ENCODE results near the gene CLDN5.

The CLDN5 gene

DNA sequence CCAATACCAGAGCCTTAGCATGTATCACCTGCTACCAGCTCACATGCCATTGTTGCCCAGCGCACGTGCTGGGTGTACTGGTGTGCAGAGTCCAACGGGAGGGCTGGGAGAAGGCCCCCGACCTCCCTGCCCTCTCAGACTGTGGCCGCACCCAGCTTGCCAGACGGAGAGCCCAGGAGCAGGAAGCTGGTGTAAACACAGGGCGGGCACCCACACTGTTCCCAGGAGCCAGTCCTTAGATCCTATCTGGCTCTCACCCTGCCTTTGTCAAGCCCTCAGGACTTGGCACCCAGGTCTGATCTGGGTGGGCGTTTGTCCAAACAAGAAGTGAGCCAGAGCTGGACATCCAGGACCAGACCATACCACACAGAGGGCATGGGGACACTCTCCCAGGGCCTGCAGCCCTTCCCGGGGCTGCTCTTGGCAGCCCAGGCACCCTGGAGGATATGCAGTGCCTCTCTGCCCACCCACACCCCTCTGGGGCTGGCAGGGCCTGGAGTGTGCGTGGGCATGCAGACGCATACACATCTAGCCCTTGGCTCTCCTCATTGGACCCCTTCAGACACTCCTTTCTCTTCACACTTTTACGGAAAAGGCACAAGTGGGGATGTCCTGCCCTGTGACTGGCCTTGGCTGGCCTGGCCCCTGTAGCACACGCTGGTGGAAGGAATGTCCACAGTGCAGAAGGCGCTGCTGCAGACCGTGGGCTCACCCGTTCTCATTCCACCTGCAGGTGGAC is 19.9 kb upstream of the CLDN5 start:
- H3K27me3 Mint-ChIP-seq (ENCODE audit: low read depth, poor library complexity), result peaks cover 34% of the 10 kb centered on the region
- no peak for DNase-seq
- no peaks in the 10 kb centered on the region for H3K9me3 Mint-ChIP-seq
- no peak for TF ChIP-seq CTCF (IDR thresholded peaks at IDR 0.05)
- peak overlapping the region; percentile 33 for H3K27ac Mint-ChIP-seq
- no peak overlapping the region for H3K4me3 Mint-ChIP-seq
- no peaks in the 10 kb centered on the region for H3K4me1 Mint-ChIP-seq
- no peaks in the 10 kb centered on the region for H3K36me3 Mint-ChIP-seq (ENCODE audit: low read depth)

DNA sequence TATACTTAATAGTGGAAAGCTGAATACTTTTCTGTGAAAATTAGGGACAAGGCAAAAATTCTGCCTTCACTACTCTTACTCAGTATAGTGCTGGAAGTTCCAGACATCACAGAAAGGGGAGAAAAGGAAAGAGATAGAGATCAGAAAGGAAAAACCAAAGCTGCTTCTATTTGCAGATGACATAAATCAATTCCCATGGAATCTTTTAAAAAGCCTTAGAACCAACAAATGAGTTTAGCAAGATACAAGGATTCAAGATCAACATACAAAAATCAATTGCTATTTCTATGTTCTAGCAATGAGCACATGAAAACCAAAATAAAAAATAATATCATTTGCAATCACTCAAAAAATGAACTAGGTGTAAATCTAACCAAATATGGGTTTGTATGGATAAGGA is 16.2 kb upstream of the CLDN5 start:
- H3K4me3 Mint-ChIP-seq, result no peak overlapping the region
- no peaks in the 10 kb centered on the region for H3K4me1 Mint-ChIP-seq
- H3K27me3 Mint-ChIP-seq (ENCODE audit: low read depth, poor library complexity), result peaks cover 35% of the 10 kb centered on the region
- H3K27ac Mint-ChIP-seq, result no peak overlapping the region
- H3K9me3 Mint-ChIP-seq, result no peaks in the 10 kb centered on the region
- no peak for TF ChIP-seq CTCF (IDR thresholded peaks at IDR 0.05)
- DNase-seq, result no peak
- no peaks in the 10 kb centered on the region for H3K36me3 Mint-ChIP-seq (ENCODE audit: low read depth)

GRCh38 chr22:19537941-19538488 is 13.8 kb upstream of the CLDN5 start:
- DNase-seq, result no peak
- H3K27ac Mint-ChIP-seq, result no peak overlapping the region
- no peaks in the 10 kb centered on the region for H3K9me3 Mint-ChIP-seq
- peaks cover 30% of the 10 kb centered on the region for H3K27me3 Mint-ChIP-seq (ENCODE audit: low read depth, poor library complexity)
- no peak for TF ChIP-seq CTCF (IDR thresholded peaks at IDR 0.05)
- no peaks in the 10 kb centered on the region for H3K36me3 Mint-ChIP-seq (ENCODE audit: low read depth)
- no peaks in the 10 kb centered on the region for H3K4me1 Mint-ChIP-seq
- H3K4me3 Mint-ChIP-seq, result no peak overlapping the region

- no peaks in the 10 kb centered on the region for H3K4me1 Mint-ChIP-seq
- no peaks in the 10 kb centered on the region for H3K9me3 Mint-ChIP-seq
- no peak for TF ChIP-seq CTCF (IDR thresholded peaks at IDR 0.05)
- no peaks in the 10 kb centered on the region for H3K36me3 Mint-ChIP-seq (ENCODE audit: low read depth)
- H3K4me3 Mint-ChIP-seq, result no peak overlapping the region
- H3K27me3 Mint-ChIP-seq (ENCODE audit: low read depth, poor library complexity), result peaks cover 31% of the 10 kb centered on the region
- DNase-seq, result no peak
- H3K27ac Mint-ChIP-seq, result no peak overlapping the region
These were observed 12.4 kb upstream of the CLDN5 start for GRCh38 chr22:19536564-19536963.

DNA sequence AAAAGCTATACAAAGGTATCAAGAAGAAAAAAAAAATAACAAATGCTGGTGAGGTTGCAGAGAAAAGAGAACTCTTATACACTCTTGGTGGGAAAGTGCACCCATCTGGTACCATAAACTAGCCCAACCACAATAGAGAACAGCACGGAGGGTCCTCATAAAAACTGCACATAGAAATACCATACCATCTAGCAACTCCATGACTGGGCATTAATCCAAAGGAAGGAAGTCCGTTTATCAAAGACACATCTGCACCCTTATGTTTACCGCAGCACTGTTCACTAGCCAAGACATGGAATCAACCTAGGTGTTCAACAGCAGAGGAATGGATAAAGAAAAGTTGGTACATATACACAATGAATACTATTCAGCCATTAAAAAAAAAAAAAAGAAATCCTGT is 10.8 kb upstream of the CLDN5 start:
- Mint-ChIP-seq H3K27me3 (ENCODE audit: low read depth, poor library complexity) (peaks cover 43% of the 10 kb centered on the region), H3K4me3 (no peak overlapping the region), H3K36me3 (ENCODE audit: low read depth) (no peaks in the 10 kb centered on the region), H3K9me3 (no peaks in the 10 kb centered on the region), H3K4me1 (no peaks in the 10 kb centered on the region), H3K27ac (no peak overlapping the region)
- DNase-seq, result no peak
- TF ChIP-seq CTCF (IDR thresholded peaks at IDR 0.05), result no peak

DNA sequence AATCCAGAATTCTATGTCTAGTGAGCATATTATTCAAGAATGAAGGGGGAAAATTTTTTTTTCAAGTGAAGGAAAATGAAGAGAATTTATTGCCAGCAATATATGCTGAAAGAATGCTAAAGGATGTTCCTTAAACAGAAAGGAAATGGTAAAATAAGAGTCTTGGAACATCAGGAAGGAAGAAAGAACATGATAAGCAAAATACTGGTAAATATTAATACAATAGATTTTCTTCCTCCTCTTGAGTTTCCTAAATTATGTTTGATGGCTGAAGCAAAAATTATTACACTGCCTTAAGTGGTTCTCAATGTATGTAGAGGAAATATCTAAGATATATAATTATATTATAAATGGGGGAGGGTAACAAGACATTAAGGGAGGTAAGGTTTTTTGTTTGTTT is 9.6 kb upstream of the CLDN5 start:
- TF ChIP-seq CTCF (IDR thresholded peaks at IDR 0.05), result no peak
- H3K36me3 Mint-ChIP-seq (ENCODE audit: low read depth), result no peaks in the 10 kb centered on the region
- H3K4me3 Mint-ChIP-seq, result no peak overlapping the region
- no peaks in the 10 kb centered on the region for H3K9me3 Mint-ChIP-seq
- no peak overlapping the region for H3K27ac Mint-ChIP-seq
- H3K27me3 Mint-ChIP-seq (ENCODE audit: low read depth, poor library complexity), result peaks cover 41% of the 10 kb centered on the region
- no peak for DNase-seq
- no peaks in the 10 kb centered on the region for H3K4me1 Mint-ChIP-seq

All from nephron progenitor cell (in vitro differentiated cells).